Urothelium cell line (cell line): ENCODE results near the gene PRKAG3.
"Not testable (repeated sequence)": the region's sequence is repeated elsewhere in the genome, so short reads cannot be mapped to it uniquely, and the experiment has no call there.

ENCODE experiments used
- DNase-seq: peaks from one replicate; pipeline ENCODE4 v3.0.0; 2011; ENCODE audit warnings: low spot score, mixed read lengths
- FAIRE-seq: peaks from 2 replicates; lab custom pipeline; 2011; peaks lifted over from hg19 to GRCh38; lab: Jason Lieb, UNC

PRKAG3 gene

DNA sequence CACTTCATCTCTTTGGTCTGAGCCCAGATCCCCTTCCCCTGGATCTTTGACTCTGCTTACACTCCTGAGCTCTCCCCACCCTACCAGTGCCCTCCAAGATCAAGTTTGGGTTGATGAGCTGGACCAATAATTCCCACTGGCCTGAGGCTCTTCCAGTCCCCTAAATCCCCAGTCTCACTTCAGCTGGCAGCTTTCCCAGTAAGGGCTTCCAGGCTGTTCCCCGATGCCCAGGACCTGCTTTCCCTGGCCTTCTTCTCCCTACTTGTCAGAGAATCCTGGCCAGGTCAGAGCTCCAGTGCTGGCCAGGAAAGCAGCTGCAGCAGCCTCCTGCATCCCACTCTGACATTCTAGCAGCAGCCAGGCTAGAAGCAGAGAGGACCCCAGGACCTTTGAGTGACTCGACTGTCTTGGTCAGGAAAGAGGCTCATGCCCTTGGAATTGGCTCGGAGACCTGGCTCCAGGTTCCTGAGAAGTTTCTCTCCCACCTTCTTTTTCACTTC lies 31.5 kb upstream of the PRKAG3 start:
- DNase-seq (no peak), FAIRE-seq (no peak)

DNA sequence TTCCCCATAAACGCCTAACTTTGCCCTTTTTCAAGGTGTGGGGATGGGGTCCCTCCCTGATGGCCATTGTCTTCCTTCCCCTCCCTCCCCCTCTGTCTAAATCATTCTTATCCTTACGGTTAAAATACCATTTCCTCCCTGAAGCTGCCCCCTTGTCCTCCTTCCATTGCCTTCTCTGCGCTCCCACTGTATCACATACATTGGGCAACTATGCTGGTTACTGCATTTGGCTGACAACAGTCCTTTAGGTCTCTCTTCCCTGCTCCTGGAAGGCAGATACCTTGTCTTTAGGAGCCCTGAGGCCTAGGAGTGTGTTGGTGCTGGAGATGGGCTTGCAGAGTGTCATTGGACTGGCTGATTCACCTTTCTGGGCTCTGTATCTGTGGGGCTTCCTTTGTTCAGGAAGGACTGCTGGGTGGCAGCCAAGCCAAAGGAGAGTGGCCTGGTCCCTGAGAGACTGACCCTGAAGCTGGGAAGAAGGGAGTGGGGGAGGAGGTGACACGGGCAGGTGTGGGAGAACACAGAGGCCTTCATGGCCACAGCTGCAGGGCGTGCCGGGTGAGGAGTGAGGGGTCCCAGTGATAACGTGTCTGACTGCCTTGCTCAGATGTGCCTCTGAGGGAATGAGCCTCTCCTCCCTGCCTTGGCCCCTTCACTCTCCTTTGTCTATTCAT lies 30.2 kb upstream of the PRKAG3 start:
- no peak for FAIRE-seq

DNA sequence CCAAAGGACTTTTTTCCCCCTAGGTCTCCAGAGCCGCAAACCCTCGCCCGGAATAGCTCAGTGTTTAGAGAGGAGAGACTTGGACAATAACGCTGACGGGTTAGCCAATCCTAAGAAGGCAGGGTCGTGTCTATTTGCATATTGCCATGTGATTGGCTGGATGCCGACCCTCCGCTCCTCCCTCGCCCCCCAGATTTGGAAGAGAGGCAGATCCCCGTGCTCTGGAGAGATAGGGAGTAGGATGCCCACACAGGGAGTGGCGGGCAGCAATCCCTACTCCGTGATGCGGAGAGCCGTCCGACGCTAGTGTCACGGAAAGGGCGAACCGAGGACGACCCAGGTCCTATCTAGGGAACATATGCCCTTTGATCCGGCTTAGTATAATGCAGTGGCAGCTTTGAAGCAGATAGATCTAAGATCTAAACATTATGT lies 29.4 kb upstream of the PRKAG3 start:
- DNase-seq = peak; percentile 55
- FAIRE-seq = peak; percentile 71

More for the DNA sequence above, 30.2 kb upstream of the PRKAG3 start:
- no peak for DNase-seq

DNA sequence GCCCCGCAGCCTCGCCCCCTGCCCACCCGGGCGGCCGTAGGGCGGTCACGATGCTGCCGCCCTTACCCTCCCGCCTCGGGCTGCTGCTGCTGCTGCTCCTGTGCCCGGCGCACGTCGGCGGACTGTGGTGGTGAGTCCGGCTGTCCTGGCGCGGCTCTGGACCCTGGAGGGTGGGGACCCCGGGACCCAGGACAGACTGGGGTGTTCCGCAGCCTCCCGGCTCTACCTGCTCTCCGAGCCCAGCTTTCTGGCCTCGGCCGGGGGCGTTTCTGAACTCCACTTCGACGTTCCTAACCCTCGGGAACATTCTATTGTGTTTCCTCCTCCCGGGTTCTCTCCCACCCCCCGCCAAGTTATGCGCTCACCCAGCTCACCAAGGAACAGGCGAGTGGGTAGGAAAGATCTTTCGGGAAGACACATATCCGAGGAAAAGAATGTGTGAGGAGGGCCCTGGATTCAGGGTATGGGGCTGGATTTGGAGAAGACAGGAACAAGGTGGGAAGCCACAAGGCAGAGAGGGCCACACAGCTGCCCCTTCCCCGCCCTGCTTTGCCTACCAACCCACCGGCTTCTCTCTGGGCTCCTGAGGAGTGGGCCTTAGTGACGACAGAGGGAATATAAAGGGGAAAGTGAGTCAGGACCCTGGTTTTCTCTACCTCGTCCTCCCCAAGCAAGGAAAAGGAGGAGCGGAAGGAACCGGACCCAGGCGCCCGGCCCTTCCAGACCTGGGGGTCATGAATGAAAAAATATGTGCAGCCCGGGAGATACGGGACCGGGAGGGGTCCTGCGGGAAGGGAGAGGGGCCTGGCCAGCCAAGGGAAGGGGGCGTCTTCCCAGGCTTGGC lies 28.6 kb upstream of the PRKAG3 start:
- no peak for FAIRE-seq
- no peak for DNase-seq

- FAIRE-seq (no peak), DNase-seq (no peak)
Measured at GRCh38 chr2:218859556-218859987, 28.0 kb upstream of the PRKAG3 start, which contains the start of gene WNT6. Gene WNT6, plus strand, starts transcription at chr2:218859805. Its CDS starts 233 bp downstream, at chr2:218860038.

DNA sequence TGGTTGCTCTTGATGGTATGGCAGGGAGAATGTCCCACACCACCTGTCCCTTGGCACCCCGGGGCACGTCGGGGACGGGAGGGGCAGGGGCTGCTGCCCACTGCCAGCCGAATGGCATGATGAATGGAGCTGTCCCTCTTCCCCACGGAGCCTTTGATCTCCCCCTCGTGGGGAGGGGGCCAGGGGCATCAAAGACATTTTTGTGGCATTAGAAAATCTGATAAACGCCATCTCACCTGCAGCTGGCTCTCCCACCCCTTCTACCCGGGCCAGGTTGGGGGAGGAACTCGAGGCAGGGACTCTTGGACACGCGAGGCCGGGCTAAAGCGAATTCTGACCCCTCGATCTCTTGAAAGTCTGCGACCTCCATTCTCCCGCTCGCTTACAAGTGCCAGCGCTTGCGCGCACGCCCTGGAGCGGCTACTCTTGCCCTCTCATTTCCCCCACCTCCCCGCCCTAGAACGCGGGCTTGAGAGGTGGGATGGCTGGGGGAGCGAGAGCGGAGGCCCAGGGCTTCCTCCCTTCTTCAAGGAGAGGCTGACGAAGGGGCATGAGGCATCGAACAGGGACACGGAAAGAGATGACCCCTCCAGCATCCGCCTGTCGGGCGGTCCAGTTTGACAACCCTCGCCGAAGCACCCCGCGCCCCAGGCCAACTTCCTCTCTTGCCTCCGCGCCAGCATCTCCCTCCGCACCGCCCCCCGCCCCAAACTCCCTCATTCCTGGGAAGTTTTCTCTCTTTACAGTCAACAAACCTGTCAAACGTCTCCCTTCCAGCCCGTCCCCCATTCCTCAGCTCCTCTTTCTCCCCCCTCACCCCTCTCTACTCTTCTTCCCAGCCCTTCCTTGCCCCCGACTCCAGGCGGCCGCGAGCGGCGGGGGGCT lies 27.3 kb upstream of the PRKAG3 start:
- FAIRE-seq (no peak), DNase-seq (no peak)

DNA sequence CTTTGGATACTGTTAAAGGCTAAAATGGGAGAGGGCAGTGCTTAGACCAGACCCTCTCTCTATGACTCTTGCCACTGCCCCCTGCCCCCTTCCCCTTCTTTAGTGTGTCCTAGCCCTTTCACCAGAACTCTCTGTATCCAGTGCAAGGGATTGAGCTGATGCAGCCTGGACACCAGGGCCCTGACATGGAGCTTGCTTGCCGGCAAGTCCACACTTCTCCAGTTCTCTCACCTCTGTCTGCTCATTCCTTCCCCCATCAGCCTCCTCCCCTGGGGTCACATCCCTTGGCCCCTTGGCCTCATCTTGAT lies 26.5 kb upstream of the PRKAG3 start:
- no peak for FAIRE-seq
- no peak for DNase-seq

DNA sequence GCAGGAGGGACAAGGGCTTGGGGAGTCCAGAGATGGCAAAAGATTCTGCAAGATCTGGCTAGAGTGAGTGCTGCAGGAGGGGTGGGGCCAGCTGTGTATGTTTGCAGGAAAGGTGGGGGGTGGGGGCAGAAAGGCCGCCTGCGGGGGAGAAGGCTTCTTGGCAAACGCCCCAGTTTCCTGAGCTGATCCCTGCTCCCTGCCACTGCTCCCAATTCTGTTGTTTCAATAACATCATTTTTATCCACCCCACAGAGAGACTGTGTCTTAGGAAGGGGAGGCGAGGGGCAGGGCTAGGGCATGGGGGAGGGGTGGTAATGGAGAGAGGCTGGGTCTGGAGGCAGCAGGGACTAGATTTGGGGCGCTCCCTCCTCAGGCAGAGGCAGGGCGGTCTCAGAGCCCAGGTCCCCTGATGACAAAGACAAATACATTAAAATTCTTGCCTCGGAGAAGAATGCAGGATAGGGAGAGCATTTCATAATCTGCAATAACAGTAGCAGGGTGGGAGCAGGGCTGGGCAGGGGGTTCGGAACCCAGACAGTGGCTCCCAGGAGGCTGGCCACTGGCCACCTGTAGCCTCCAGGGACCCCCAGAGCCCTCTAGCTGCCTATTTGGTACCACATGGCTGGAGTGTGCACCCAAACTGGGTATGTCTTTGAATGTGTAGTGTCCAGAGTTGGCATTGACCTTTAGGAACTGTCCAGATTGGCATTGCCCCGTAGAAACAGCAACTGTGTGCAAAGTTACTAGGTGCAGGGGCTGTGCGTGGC lies 26.0 kb upstream of the PRKAG3 start:
- FAIRE-seq (peak; percentile 65), DNase-seq (peak; percentile 60)

DNA sequence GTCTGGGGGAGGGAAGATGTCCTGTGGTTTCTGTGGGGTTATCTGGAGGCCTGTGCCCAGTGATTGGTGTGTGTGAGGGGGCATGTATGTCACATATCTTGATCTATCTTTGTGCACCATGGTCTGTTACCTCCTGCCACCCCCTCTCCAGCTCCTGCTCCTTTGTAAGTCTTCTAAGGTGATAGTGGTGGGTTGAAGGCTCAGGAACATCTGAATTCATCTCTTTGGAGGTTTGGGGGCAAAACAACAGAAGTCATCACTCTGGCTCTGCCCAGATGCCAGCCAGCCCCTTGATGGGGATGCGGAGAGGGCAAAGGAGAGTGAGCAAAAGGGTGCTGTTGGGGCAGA lies 25.3 kb upstream of the PRKAG3 start:
- DNase-seq (no peak), FAIRE-seq (no peak)

GRCh38 chr2:218856167-218856895 lies 24.7 kb upstream of the PRKAG3 start:
- no peak for FAIRE-seq
- DNase-seq = no peak

DNA sequence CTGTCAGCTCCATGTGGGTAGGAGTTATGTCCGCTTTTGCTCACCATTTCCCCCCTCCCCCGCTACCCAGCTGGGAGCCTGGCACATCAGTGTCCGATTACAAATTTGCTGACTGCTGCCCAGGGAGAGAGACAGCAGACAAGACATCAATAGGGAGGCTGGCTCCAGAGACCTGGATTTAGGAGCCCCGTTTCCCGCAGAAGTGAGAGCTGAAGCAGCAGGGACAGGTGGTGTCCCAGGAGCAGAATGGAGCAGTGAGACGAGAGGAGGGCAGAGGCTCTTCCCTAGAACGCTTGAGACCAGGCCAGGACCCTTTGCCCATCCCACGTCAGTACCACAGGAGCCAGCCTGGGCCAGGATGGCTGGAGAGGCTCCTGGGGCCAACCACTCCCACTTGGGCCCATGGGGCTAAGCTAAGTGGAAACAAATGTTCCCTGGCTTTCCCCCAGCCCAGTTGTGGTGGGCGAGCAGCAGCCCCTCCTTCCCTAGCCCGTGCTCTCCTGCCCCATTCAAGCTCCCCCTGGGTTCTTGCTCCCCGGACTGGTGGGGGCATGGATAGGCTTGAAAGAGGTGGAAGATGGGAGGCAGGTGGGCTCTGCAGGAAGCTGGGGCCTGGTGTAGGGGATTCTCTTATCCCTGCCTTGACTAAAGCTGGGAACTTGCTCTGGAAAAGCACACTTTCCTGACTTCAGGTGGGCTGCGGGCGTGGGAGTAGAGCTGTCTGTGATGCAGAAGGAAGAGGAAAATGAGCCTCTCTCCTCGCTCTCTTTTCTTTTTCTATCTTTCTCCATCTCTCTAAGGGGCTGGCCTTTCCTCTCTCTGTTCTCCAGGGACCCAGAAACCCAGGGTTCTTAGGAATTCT lies 23.9 kb upstream of the PRKAG3 start:
- DNase-seq (no peak), FAIRE-seq (no peak)

GRCh38 chr2:218854860-218855259 lies 23.3 kb upstream of the PRKAG3 start:
- no peak for FAIRE-seq
- DNase-seq = no peak

DNA sequence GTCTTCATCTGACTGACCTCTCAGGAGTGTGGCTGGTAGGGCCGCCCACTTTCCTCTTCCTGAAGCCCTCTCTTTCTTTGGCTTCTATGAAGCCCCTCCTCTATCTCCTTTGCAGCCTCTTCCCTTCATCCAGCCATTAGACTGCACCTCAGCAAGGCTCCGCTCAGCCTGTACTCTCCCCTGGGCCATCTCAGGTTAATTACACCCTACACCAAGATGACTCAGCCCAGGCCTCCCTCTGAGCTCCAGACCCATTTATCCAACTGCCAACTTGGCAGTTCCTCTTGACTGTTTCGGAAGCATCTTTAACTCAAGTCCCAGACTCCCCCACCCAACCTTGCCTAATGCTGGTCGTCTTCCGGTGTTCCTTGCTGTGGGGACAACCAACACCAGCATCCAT lies 22.2 kb upstream of the PRKAG3 start:
- DNase-seq (peak; percentile 76), FAIRE-seq (no peak)

DNA sequence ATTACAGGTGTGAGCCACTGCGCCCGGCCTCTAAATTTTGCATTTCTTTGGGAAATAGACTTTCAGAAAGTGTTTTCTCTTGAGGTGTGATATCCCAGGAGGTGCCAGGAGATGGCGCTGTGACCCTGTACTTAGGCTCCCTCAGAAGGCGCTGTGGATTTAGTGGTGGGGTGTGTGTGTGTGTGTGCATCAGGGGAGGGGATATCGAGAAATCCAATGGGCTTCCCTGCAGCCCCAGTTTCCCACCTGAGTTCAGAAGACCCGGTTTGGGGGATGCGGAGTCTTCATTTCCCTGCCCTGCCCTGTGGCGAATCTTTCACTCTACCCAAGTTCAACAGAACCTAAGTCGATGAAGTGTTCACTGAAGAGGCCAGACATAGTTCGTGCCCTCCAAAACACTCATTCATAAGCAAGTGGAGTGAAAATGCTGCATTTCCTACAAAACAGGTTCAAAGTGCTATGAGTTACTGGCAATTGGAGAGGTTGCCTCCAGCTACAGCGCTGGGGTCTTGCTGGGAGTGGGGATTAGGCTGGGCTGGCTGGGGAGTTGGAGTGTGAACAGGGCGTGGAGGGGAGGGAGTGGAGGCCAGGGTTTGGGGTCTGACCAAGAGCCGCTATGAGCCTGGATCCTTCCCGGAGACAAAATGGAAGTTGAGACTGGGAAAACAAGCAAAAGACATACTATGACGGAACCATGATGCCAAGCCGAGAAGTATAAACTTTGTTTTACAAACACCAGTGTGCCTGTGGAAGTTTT lies 21.5 kb upstream of the PRKAG3 start:
- FAIRE-seq (peak; percentile 52), DNase-seq (peak; percentile 58)

GRCh38 chr2:218851286-218851685 lies 19.7 kb upstream of the PRKAG3 start:
- no peak for DNase-seq
- FAIRE-seq = no peak

DNA sequence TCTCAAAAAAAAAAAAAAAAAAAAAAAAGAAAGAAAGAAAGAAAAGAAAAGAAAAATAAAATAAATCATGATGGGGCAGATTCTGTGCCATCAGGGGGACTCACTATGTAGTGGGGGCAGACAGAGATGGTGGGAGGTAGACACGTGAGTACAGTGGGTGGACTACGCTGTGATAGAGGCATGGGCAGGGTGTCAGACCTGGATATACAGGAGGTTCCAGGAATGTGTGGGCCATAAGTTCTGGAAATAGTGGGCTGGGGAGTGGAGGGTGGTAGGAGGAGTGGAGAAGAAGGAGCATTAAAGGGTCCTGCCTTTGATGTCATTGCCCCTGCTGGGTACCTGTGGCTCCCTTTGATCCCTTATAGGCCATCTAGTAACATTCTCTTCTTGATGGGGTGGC lies 19.2 kb upstream of the PRKAG3 start:
- FAIRE-seq = no peak
- DNase-seq = no peak

GRCh38 chr2:218849721-218850120 lies 18.1 kb upstream of the PRKAG3 start:
- FAIRE-seq (no peak), DNase-seq (peak; percentile 58)

GRCh38 chr2:218846963-218847362 lies 15.4 kb upstream of the PRKAG3 start:
- not testable (repeated sequence) for DNase-seq, FAIRE-seq
